Measurements from ENCODE around the gene GPHN. TPM values are rescaled to one million over a fixed set of nuclear protein-coding genes. Genes with fewer than 3 reads are reported as not detected.

Gene GPHN
- total and polyA plus RNA-seq, 2 of the 4 experiments (the other 2 are of a cell fraction) = 8.0 to 8.1 TPM

GRCh38 chr14:67050896-67051295 is 542.9 kb downstream of the GPHN start:
- no peak for TF ChIP-seq NFE2L2 (IDR thresholded peaks at IDR 0.05; ENCODE audit: low read depth, low read length)
- TF ChIP-seq ELK1 (IDR thresholded peaks at IDR 0.05; ENCODE audit: borderline replicate concordance, low read depth, low read length) = no peak
- TF ChIP-seq RFX5 (IDR thresholded peaks at IDR 0.05; ENCODE audit: low read depth, low read length) = no peak
- TF ChIP-seq MAZ (IDR thresholded peaks at IDR 0.05; ENCODE audit: borderline replicate concordance, low read depth, low read length) = no peak
- no peak for TF ChIP-seq RCOR1 (IDR thresholded peaks at IDR 0.05; ENCODE audit: insufficient replicate concordance, low read length)
- TF ChIP-seq RAD21 (IDR thresholded peaks at IDR 0.05; ENCODE audit: low read length) = no peak
- TF ChIP-seq FOS (IDR thresholded peaks at IDR 0.05; ENCODE audit: low read depth, low read length) = no peak
- no peak for TF ChIP-seq BHLHE40 (IDR thresholded peaks at IDR 0.05; ENCODE audit: low read depth, low read length)
- TF ChIP-seq CEBPB (IDR thresholded peaks at IDR 0.05; ENCODE audit: low read depth, low read length) = no peak
- TF ChIP-seq, protein P1, sequence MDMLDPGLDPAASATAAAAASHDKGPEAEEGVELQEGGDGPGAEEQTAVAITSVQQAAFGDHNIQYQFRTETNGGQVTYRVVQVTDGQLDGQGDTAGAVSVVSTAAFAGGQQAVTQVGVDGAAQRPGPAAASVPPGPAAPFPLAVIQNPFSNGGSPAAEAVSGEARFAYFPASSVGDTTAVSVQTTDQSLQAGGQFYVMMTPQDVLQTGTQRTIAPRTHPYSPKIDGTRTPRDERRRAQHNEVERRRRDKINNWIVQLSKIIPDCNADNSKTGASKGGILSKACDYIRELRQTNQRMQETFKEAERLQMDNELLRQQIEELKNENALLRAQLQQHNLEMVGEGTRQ (IDR thresholded peaks at IDR 0.05; ENCODE audit: low read depth, low read length) = no peak
- H2BK20ac ChIP-seq (ENCODE audit: low read depth, low read length) = no peak overlapping the region
- in situ Hi-C loops (cut with MboI; ENCODE audit: low sequenced_read_pairs) = no loop called here
- H3K4ac ChIP-seq (ENCODE audit: low read depth, low read length) = no peak overlapping the region
- intact Hi-C loops (cut with micrococcal nuclease) = no loop called here
- no peaks in the 10 kb centered on the region for H3K36me3 ChIP-seq (ENCODE audit: control insufficient read depth, insufficient read depth, low read length)
- H3K14ac ChIP-seq (replicated peaks; ENCODE audit: low read depth, low read length) = no peak overlapping the region
- no peak overlapping the region for H2BK5ac ChIP-seq (ENCODE audit: low read depth, low read length, poor library complexity, severe bottlenecking)
- H3K23ac ChIP-seq (ENCODE audit: low read depth, low read length) = no peak overlapping the region
- H3K27me3 ChIP-seq (ENCODE audit: control insufficient read depth, insufficient read depth, low read length) = no peaks in the 10 kb centered on the region
- ATAC-seq (ENCODE audit: low read depth) (no peak), DNase-seq (no peak)
- ChIA-PET CTCF (interaction anchor here (0.6 kb wide), 1 partner anchor 219 kb away, joined by 3 read pairs; no protein-coding TSS in a partner anchor), POLR2A (ENCODE audit: unreplicated experiment) (no interaction called here)
- no peaks in the 10 kb centered on the region; the same call in 1 of the 2 replicates for H3K9me3 ChIP-seq (ENCODE audit: control insufficient read depth, insufficient read depth, low read length)
- no peaks in the 10 kb centered on the region for H3K79me1 ChIP-seq (ENCODE audit: low read depth in 1 of 2, low read length in 2 of 2)
- no peak overlapping the region for H3K27ac ChIP-seq (ENCODE audit: insufficient read depth, low read length)
- no peak overlapping the region for H2BK120ac ChIP-seq (ENCODE audit: low read depth, low read length)
- H2AK5ac ChIP-seq (ENCODE audit: low read depth, low read length) = no peak overlapping the region
- WGBS, 2 experiments (ENCODE audit: extremely low coverage in 2 of 2, insufficient read length in 1 of 2) = 90% methylated on average over 2 of the region's 5 CpGs; no CpG with 5 or more reads in 1 of the 2 experiments
- dilution Hi-C loops (cut with HindIII; ENCODE audit: low sequenced_read_pairs, unreplicated experiment) = no loop called here
- H3K4me1 ChIP-seq (ENCODE audit: control insufficient read depth, insufficient read depth, low read length) = no peaks in the 10 kb centered on the region
- H3K18ac ChIP-seq (ENCODE audit: low read depth, low read length) = no peak overlapping the region
- H4K5ac ChIP-seq (ENCODE audit: low read depth, low read length) = no peak overlapping the region
- H2AFZ ChIP-seq (replicated peaks; ENCODE audit: low read length, poor library complexity) = no peak overlapping the region
- H3K9ac ChIP-seq (ENCODE audit: low read depth, low read length) = no peak overlapping the region
- no peak overlapping the region for H3K56ac ChIP-seq (ENCODE audit: extremely low read depth, insufficient read depth, low read length)
- H3K4me3 ChIP-seq (ENCODE audit: insufficient read depth, low read depth, low read length) = no peak overlapping the region
- no peak overlapping the region for H2AK9ac ChIP-seq (replicated peaks; ENCODE audit: low read depth, low read length, poor library complexity)
- H2BK15ac ChIP-seq (ENCODE audit: low read depth, low read length) = no peak overlapping the region
- H4K8ac ChIP-seq (ENCODE audit: low read depth in 2 of 2, low read length in 2 of 2) = no peak overlapping the region
- no peaks in the 10 kb centered on the region for H4K20me1 ChIP-seq (ENCODE audit: insufficient read depth, low read length)
- BruUV-seq (replicated peaks) = no TSS peak
- no peaks in the 10 kb centered on the region for H3K9me1 ChIP-seq (ENCODE audit: insufficient read depth, low read length)
- no peak overlapping the region for H4K91ac ChIP-seq (ENCODE audit: insufficient read depth, low read depth, low read length)
- no peak overlapping the region for H3K4me2 ChIP-seq (ENCODE audit: low read depth, low read length)
